Measurements from ENCODE around the gene ENDOV.

Gene ENDOV

DNA sequence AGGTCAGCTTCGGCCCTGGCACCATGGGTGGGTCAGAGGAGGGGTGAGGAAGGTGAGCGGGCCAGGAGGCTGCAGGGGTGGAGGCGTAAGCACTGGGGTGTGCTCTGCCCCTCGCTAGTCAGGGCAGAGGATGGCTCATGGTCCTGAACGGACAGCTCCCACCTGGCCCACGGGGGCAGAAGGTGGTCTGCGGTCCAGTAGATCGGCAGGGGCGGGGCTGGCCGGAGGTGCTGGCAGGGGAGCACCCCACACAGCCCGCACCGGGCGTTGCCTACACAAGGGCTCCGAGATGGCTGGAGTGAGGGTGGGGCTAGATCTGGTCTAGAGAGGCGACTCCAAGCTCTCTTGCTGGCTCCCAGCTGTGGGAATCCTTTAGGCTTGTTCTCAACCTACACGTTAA, 53.3 kb downstream of the ENDOV start:
- DNase-seq (ENCODE audit: low spot score): no peak

- peak; percentile 45 for DNase-seq (ENCODE audit: low spot score)
Observed at GRCh38 chr17:80468781-80469493, 54.0 kb downstream of the ENDOV start.

GRCh38 chr17:80469667-80470066, 54.7 kb downstream of the ENDOV start:
- DNase-seq (ENCODE audit: low spot score): no peak

DNA sequence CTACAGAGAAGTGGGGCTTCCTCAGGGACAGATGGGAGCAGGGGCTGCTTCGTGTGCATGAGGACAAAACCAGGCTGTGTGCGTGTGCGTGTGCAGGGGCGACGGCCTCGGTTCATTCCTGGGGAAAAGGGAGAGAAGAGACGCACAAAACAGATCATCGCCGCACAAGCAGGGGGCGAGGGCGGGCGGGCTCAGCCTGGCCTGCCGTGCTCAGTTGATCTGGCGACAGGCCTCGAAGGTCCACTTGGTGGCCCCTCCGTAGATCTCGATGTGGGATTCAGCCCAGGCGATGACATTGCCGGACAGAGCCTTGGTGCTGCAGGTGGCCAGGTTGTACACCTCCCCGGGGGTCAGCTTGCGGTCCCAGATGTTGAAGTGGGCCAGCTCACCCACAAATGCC, 55.6 kb downstream of the ENDOV start:
- no peak for DNase-seq (ENCODE audit: low spot score)

GRCh38 chr17:80471922-80472321, 57.0 kb downstream of the ENDOV start:
- DNase-seq (ENCODE audit: low spot score): no peak

DNA sequence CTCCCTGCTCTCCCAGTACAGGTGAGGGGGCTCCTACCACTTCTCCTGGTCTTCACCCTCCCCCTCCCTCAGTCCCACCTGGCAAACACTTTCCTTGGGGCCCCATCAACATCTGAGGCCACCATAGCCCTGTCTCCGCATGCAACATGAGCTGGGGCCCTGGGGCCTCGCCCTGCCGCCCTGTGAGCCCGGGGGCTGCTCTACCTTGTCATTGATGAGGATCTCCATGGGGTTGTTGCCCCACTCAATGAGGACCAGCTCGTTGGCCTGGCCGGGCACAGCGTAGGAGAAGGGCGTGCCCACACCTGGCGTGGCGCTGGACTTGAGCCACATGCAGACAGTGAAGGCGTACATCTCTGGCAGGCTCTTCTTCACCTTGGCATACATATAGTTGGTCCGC, 58.0 kb downstream of the ENDOV start:
- DNase-seq (ENCODE audit: low spot score): no peak

DNA sequence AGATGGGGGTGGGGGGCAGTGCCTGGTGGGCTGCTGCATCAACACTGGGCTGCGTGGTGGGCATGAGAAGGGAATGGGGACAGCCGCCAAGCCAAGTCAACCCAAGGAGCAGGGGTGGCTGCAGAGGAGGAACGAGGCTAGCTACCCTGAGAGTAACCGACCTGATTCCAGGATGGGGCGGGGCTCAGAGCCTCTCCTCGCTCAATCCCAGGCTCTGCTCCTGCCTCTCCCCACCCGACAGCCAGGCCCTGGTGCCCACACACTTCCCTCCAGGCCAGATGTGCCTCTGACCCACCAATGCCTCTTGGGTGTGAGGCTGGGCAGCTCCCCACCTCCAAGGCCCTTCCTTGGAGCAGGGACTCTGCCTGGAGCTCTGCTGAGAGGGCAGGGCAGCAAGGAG, 58.7 kb downstream of the ENDOV start:
- no peak for DNase-seq (ENCODE audit: low spot score)

- peak; percentile 88 for DNase-seq (ENCODE audit: low spot score)
Observed at GRCh38 chr17:80474231-80474960, 59.4 kb downstream of the ENDOV start.

DNA sequence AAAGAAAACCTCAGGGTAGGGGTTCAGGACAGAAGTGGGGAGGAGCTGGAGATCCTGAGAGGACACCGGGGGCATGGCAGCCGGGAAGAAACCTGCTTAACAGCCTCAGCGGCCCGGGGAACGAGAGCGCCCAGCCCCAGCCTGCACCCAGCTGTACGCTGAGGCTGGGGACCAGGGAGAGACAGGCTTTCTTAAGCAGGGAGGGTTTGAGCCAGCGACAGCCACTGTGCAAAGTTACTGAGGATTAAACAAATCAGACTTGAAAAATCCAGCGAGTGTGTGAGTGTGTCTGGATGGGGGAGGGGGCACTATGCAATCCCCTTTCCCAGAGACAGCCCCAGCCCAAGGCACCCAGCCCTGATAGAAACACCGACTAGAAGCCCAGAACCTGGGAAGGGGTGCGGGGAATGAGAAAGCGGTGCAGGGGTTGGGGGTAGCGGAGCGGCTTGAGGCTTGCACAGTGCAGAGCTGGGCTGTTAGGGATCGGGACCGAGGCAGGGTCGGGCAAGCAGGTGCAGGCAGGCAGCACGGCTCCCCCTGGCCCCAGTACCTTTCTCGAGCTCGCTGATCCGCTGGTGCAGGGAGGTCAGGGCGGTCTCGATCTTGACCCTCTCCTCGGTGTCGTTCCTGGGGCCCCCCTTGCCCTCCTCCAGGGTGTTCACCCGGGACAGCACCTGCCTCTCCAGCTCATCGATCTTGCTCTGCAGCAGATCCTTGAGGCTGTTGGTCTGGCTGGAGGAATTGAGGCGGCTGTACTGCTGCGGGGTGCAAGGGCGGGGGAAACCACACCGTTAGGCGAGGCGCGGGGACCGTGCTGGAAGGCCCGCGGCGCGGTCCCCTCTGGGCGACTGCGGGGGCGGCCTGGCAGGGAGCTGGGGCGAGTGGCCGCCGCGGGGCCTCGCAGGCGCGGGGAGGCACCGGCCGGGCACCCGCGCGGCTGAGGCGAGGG, 60.3 kb downstream of the ENDOV start:
- DNase-seq (ENCODE audit: low spot score): no peak

GRCh38 chr17:80475910-80476876, 61.2 kb downstream of the ENDOV start, which contains the start of gene NPTX1:
TSS of gene NPTX1 (minus strand) at chr17:80476607. CDS start at chr17:80476446, 161 bp downstream.
- DNase-seq (ENCODE audit: low spot score): no peak

- DNase-seq (ENCODE audit: low spot score): no peak
Observed at GRCh38 chr17:80476877-80477646, 62.1 kb downstream of the ENDOV start.

GRCh38 chr17:80477647-80478478, 62.9 kb downstream of the ENDOV start:
- DNase-seq (ENCODE audit: low spot score): no peak

GRCh38 chr17:80478487-80479245, 63.7 kb downstream of the ENDOV start:
- no peak for DNase-seq (ENCODE audit: low spot score)

DNA sequence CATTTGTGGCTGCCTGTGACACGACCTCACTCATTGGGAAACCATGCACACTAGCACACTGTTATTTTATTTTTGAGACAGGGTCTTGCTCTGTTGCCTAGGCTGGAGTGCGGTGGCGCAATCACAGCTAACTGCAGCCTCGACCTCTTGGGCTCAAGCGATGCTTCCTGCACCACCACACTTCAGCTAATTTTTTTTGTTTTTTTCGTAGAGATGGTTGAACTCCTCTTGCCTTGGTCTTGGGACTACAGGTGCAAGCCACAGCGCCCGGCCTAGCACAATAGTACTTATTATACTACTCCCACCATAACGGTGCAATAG, 64.2 kb downstream of the ENDOV start:
- DNase-seq (ENCODE audit: low spot score): no peak

- no peak for DNase-seq (ENCODE audit: low spot score)
Observed at GRCh38 chr17:80480248-80480647, 65.3 kb downstream of the ENDOV start.

DNA sequence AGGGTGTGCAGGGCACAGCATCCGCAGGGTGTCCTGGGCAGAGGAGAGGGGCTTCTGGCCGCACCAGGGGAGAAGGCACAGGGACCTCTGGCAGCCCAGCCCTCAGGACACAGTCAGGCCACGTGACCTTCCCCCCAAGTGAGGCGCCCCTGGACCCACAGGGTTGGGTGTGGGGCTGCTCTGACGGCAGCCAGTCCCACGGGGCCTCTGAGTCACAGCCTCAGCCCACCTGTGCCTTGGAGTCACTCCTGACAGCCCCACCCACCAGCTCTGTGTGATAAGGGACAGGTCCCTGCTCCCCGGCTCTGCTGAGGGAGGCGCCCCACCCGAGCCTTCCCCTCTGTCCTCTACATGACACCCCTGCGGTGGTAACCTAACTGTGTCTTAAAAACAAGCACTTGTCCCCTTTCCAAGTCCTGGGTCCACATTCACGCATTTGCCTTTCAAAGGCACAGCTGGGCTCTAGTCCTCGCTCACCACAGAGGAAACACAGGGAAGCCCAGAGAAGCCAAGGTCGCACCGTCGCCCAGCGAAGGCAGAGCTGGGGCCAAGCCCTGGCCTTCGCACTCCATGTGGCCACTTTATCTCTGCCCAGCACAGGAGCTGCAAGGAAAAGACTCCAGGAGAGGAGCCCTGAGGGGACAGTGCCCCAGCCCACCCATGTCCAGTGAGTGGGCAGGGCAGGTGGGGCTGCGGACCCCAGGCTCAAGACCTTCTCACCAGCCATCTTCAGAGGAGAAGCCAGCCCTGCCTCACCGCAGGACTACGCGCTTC, 66.5 kb downstream of the ENDOV start:
- DNase-seq (ENCODE audit: low spot score): peak; percentile 67

GRCh38 chr17:80482058-80482318, 67.0 kb downstream of the ENDOV start:
- DNase-seq (ENCODE audit: low spot score): no peak

DNA sequence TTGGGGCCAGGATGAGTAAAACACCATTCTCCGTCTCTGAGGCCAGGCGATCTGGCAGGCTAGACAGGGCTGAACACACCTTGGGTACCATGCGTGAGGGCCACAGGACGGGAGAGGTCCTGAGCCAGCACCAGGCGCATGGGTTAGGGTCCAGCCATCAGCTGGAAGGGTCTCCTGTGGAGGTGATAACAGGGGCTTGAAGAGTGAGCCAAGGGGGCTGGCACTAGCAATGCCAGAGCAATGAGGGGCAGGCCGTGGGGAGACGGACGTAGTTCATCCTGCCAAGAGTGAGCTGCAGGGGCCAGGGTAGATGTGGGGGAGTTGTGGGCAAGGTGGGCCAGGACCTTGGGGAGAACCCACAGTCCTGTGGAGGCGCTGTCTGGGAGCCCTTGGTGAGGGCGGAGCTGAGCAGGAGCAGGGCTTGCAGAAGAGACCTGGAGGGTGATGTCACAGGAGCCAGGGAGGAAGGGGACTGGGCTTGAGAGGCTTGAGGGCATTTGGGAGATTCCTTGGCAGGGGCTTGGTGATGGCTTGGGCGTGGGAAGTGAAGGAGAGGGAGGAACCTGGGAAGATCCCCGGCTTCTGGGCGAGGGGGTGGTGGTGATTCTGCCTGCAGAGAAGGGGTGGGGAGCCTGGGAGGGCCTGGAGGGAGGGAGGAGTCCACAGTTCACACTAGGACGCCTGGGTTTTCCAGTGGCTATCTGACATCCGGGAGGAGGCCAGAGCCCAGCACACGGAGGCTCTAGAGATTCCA, 67.8 kb downstream of the ENDOV start:
- DNase-seq (ENCODE audit: low spot score): no peak
